Right atrium auricular region (tissue), 2 donors: ENCODE results near the gene VWA8. TPM values are rescaled to one million over a fixed set of nuclear protein-coding genes. Genes with fewer than 3 reads are reported as not detected.
"Not testable (repeated sequence)": the region's sequence is repeated elsewhere in the genome, so short reads cannot be mapped to it uniquely, and the experiment has no call there.

Experiments used
- DNase-seq: peaks from one replicate; pipeline ENCODE4 v3.0.0-alpha.2; 2019; ENCODE audit warnings: low spot score
- H3K27ac ChIP-seq, 2 donors: fragments of 200-600 bp; sonication (generic); 1 replicate in 1 of 2; 2 replicates in 1 of 2; pipeline ENCODE4 v1.5.1; 2016 to 2019
- H3K27me3 ChIP-seq, 2 donors: fragments of 200-600 bp; sonication (generic); one replicate each; pipeline versions ENCODE4 v1.5.1 to v1.6.0; 2017 to 2019
- H3K36me3 ChIP-seq: fragments of 200-600 bp; sonication (generic); one replicate; pipeline ENCODE4 v1.5.1; 2016
- H3K4me1 ChIP-seq, 2 donors: fragments of 200-600 bp; sonication (generic); one replicate each; pipeline versions ENCODE4 v1.5.1 to v1.6.0; 2017 to 2019
- H3K4me3 ChIP-seq, 2 donors: fragments of 200-600 bp; sonication (generic); 1 replicate in 1 of 2; 2 replicates in 1 of 2; pipeline ENCODE4 v1.5.1; 2017 to 2019; ENCODE audit warnings: mild to moderate bottlenecking in 1 of 2, moderate library complexity in 1 of 2
- H3K9me3 ChIP-seq, 2 donors: fragments of 200-600 bp; sonication (generic); one replicate each; pipeline ENCODE4 v1.5.1; 2019
- total RNA-seq, 2 donors: library from RNA; depleted of rRNA; stranded (reverse); fragments of >200 nt; gene quantifications; one replicate each; pipeline ENCODE4 v1.1.0, GENCODE V29; 2016
- TF ChIP-seq, protein P1 (sequence below), 2 donors: fragments of 200-600 bp; sonication (generic); IDR thresholded peaks; one replicate each; pipeline ENCODE4 v1.5.1; 2019; ENCODE audit warnings: antibody characterized with exemption in 2 of 2

The VWA8 gene
- total RNA-seq, 2 donors from 2014 or later = 25.9 to 32.8 TPM

DNA sequence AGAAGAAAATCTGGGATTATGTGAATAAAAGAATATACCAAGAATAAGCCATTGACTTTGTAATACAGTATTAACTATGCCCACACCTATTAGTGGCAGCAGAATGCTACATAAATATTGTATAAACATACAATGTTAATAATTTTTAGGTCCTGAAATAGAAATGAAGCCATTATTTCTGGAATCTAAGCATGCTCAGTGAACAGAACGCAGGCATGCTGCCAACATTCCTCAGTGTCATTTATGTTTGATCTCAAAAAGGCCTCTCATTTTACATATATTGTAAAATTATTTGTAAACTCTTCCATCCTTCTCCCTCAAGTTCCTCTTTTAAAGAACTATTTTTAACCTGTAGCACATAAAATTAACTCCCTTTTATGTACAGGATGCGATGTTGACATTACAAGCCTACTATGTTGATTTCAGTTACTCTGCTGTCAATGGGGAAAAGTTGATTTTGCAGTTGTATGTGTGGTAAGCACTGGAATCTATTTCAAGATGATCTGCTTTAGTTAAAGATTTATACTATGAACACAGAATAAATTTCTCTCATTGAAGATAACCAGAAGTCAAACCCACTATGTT is 118.8 kb downstream of the VWA8 start:
- H3K36me3 ChIP-seq = no peaks in the 10 kb centered on the region
- H3K27me3 ChIP-seq = no peaks in the 10 kb centered on the region
- H3K4me3 ChIP-seq = no peak overlapping the region
- peaks cover 0 to 8% of the 10 kb centered on the region in 2 donors for H3K4me1 ChIP-seq
- TF ChIP-seq, protein P1, sequence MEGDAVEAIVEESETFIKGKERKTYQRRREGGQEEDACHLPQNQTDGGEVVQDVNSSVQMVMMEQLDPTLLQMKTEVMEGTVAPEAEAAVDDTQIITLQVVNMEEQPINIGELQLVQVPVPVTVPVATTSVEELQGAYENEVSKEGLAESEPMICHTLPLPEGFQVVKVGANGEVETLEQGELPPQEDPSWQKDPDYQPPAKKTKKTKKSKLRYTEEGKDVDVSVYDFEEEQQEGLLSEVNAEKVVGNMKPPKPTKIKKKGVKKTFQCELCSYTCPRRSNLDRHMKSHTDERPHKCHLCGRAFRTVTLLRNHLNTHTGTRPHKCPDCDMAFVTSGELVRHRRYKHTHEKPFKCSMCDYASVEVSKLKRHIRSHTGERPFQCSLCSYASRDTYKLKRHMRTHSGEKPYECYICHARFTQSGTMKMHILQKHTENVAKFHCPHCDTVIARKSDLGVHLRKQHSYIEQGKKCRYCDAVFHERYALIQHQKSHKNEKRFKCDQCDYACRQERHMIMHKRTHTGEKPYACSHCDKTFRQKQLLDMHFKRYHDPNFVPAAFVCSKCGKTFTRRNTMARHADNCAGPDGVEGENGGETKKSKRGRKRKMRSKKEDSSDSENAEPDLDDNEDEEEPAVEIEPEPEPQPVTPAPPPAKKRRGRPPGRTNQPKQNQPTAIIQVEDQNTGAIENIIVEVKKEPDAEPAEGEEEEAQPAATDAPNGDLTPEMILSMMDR (IDR thresholded peaks at IDR 0.05) = no peak
- no peaks in the 10 kb centered on the region for H3K9me3 ChIP-seq
- no peak for DNase-seq
- no peak overlapping the region for H3K27ac ChIP-seq

DNA sequence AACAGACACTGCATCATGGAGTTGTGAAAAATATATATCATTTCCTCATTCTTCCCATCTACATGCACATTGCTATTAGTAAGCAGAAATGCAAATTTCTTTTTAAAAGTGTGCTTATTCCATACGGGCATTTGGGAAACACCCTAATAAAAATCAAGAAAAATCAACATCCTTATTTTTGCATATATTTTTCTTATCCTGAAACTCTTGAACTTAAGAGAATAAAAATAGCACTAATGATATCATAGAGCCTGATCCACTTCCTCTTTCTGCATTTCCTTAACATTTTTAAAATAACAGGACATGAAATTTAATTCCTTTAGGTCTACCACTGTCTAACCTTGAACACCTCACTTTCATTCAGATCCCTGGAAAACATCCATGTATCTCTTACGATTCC is 123.3 kb downstream of the VWA8 start:
- DNase-seq = no peak
- Histone ChIP-seq H3K9me3 (no peaks in the 10 kb centered on the region), H3K27me3 (no peaks in the 10 kb centered on the region), H3K4me1 (peaks cover 0 to 3% of the 10 kb centered on the region in 2 donors), H3K27ac (no peak overlapping the region), H3K4me3 (no peak overlapping the region), H3K36me3 (no peaks in the 10 kb centered on the region)
- TF ChIP-seq, protein P1 (IDR thresholded peaks at IDR 0.05) = no peak

DNA sequence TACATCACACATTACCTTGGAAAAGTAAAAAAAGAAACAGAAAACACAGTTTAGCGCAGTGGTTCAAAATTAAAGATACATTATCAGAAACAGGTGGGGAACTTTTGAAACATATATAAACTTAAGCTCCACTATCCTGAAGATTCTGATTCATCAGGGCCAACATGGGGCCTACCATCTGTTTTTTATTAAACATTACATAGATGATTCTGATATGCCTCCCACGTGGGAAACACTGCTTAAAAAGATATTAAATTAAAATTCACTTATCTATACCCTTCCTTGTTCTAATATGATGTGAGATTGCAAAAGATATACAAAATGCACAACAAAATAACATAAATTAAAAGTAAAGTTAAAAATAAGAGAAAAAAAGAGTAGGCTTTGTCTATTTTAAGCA is 125.0 kb downstream of the VWA8 start:
- no peak for DNase-seq
- no peak overlapping the region for H3K27ac ChIP-seq
- no peaks in the 10 kb centered on the region for H3K9me3 ChIP-seq
- no peaks in the 10 kb centered on the region for H3K36me3 ChIP-seq
- no peaks in the 10 kb centered on the region for H3K27me3 ChIP-seq
- TF ChIP-seq, protein P1 (IDR thresholded peaks at IDR 0.05) = no peak
- H3K4me1 ChIP-seq = no peaks in the 10 kb centered on the region
- no peak overlapping the region for H3K4me3 ChIP-seq

DNA sequence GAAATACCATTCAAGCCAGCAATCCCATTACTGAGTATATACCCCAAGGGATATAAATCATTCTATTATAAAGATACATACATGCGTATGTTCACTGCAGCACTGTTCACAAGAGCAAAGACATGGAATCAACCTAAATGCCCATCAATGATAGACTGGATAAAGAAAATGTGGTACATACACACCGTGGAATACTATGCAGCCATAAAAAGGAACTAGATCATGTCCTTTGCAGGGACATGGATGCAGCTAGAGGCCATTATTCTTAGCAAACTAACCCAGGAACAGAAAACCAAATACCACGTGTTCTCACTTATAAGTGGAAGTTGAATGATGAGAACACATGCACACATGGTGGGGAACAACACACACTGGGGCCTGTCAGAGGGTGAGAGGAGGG is 126.2 kb downstream of the VWA8 start:
- not testable (repeated sequence) for DNase-seq, H3K9me3 ChIP-seq, H3K27me3 ChIP-seq, H3K4me3 ChIP-seq, H3K4me1 ChIP-seq, H3K27ac ChIP-seq, H3K36me3 ChIP-seq

DNA sequence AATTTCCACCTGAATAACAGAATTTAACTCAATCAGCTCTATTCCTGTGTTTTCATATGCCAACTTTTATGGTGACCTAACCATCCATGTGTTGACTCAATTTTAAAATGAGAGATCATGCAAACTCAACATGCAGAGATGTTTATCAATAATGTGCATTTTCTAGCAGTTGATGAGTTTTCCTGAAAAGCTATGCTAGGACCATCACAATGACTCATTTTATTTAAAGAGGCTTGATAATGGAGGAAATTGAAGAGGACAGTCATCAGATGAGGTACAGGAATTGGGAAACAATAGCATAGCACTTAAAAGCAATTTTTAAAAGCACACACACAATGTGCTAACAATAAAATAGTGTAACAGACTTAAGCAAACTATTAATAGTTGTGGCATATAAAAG is 127.1 kb downstream of the VWA8 start:
- no peak for DNase-seq
- no peaks in the 10 kb centered on the region for H3K36me3 ChIP-seq
- H3K4me1 ChIP-seq = no peaks in the 10 kb centered on the region
- H3K27ac ChIP-seq = no peak overlapping the region
- H3K27me3 ChIP-seq = no peaks in the 10 kb centered on the region
- no peak overlapping the region for H3K4me3 ChIP-seq
- H3K9me3 ChIP-seq = no peaks in the 10 kb centered on the region
- TF ChIP-seq, protein P1 (IDR thresholded peaks at IDR 0.05) = no peak

DNA sequence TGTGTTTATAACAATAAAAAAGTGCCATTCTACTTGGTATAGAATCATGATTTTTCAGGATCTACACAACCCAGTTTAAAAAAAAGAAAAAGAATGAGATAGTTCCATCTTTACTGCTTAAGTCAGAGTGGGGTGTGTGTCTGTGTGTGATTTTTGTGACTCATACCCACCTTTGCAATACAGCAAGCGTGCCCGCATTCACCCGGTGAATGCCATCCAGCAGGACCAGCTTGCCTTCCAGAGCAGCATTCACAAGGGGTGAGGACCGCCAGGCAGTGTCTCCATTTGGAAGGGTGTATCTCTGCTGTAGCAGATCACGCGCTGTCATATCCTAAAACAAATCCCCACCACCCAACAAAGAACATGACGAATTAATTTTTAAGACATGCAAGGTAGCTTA is 127.7 kb downstream of the VWA8 start:
- Histone ChIP-seq H3K27ac (no peak overlapping the region), H3K4me1 (peaks cover 0 to under 1% of the 10 kb centered on the region in 2 donors), H3K4me3 (no peak overlapping the region), H3K36me3 (no peaks in the 10 kb centered on the region), H3K9me3 (no peaks in the 10 kb centered on the region), H3K27me3 (no peaks in the 10 kb centered on the region)
- TF ChIP-seq, protein P1 (IDR thresholded peaks at IDR 0.05) = no peak
- DNase-seq = no peak
